Stomach (tissue), 9 donors: ENCODE results near the gene AUH. TPM values are rescaled to one million over a fixed set of nuclear protein-coding genes. Genes with fewer than 3 reads are reported as not detected.
"Not testable (repeated sequence)": the region's sequence is repeated elsewhere in the genome, so short reads cannot be mapped to it uniquely, and the experiment has no call there.

Experiments
- DNase-seq, 2 donors: peaks; one replicate each; pipeline versions ENCODE4 v3.0.0 to v3.0.0-alpha.2; 2013 to 2019
- H3K27ac ChIP-seq, 5 donors: fragments of 200-600 bp in 4 of 5; sonication (generic) in 4 of 5; one replicate each; pipeline ENCODE4 v1.5.1; 2013 to 2019; ENCODE audit warnings: mild to moderate bottlenecking in 1 of 5, moderate library complexity in 1 of 5
- H3K27me3 ChIP-seq, 3 donors: fragments of 200-600 bp; sonication (generic); one replicate each; pipeline ENCODE4 v1.5.1; 2017 to 2019; ENCODE audit warnings: mixed run types in 1 of 3
- H3K36me3 ChIP-seq, 4 donors: fragments of 200-600 bp; sonication (generic); 1 replicate in 3 of 4; 2 replicates in 1 of 4; pipeline ENCODE4 v1.5.1; 2016 to 2019
- H3K4me1 ChIP-seq, 4 donors: fragments of 200-600 bp; sonication (generic); one replicate each; pipeline ENCODE4 v1.5.1; 2016 to 2019
- H3K4me3 ChIP-seq, 4 donors: fragments of 200-600 bp; sonication (generic) in 3 of 4; one replicate each; pipeline ENCODE4 v1.5.1; 2016 to 2019; ENCODE audit warnings: mild to moderate bottlenecking in 1 of 4
- H3K9me3 ChIP-seq, 4 donors: fragments of 200-600 bp; sonication (generic); one replicate each; pipeline ENCODE4 v1.5.1; 2016 to 2019
- EP300 ChIP-seq: sonication (generic); formaldehyde crosslinking; IDR thresholded peaks from one replicate; pipeline ENCODE4 v1.6.1; 2017; ENCODE audit warnings: antibody characterized with exemption
- POLR2A ChIP-seq, 4 donors: fragments of 450-650 bp; IDR thresholded peaks; one replicate each; pipeline ENCODE4 v1.6.1; 2016; ENCODE audit warnings: antibody characterized with exemption in 4 of 4, control low read depth in 2 of 4, mild to moderate bottlenecking in 1 of 4, moderate library complexity in 1 of 4
- POLR2AphosphoS5 ChIP-seq, 3 donors: sonication (generic); formaldehyde crosslinking; IDR thresholded peaks; one replicate each; pipeline ENCODE4 v1.6.1; 2016; ENCODE audit warnings: antibody characterized with exemption in 3 of 3
- WGBS, 5 donors: extraction: QIAGEN DNeasy Blood & Tissue Kit in 3 of 5; methylation state at CpG; one replicate each; pipeline versions ENCODE4 v1.1.5 to v1.1.7; 2013 to 2018; 5-methylcytosine and 5-hydroxymethylcytosine counted together
- intact Hi-C: fragments of 100-400 bp; cut with DNase I; formaldehyde crosslinking; loops from one replicate; pipeline ENCODE4 v1.15.1; 2023; ENCODE audit warnings: low total_unique reads
- polyA plus RNA-seq, 3 donors: library from polyadenylated mRNA; stranded (reverse); fragments of 200-250 nt; gene quantifications; one replicate each; pipeline ENCODE4 v1.2.3, GENCODE V29; 2013
- total RNA-seq, 5 donors: library from RNA; depleted of rRNA; stranded (reverse); fragments of >200 nt; gene quantifications; one replicate each; pipeline versions ENCODE4 v1.1.0 to v1.2.3, GENCODE V29; 2014 to 2016
- TF ChIP-seq, protein P1 (sequence below), 7 experiments: fragments of 450-650 bp in 4 of 7; fragments of 200-600 bp in 3 of 7; sonication (generic) in 3 of 7; IDR thresholded peaks; one replicate each; pipeline ENCODE4 v1.5.1; 2016 to 2019; ENCODE audit warnings: antibody characterized with exemption in 7 of 7, control low read depth in 2 of 7, mild to moderate bottlenecking in 1 of 7
- donor health status: healthy with polysubstance abuse.
- donor health status: Bipolar disorder and iron deficiency.
- donor health status: healthy.

Gene AUH
- total and polyA plus RNA-seq, 8 donors = 5.8 to 331 (median 24.5) TPM

DNA sequence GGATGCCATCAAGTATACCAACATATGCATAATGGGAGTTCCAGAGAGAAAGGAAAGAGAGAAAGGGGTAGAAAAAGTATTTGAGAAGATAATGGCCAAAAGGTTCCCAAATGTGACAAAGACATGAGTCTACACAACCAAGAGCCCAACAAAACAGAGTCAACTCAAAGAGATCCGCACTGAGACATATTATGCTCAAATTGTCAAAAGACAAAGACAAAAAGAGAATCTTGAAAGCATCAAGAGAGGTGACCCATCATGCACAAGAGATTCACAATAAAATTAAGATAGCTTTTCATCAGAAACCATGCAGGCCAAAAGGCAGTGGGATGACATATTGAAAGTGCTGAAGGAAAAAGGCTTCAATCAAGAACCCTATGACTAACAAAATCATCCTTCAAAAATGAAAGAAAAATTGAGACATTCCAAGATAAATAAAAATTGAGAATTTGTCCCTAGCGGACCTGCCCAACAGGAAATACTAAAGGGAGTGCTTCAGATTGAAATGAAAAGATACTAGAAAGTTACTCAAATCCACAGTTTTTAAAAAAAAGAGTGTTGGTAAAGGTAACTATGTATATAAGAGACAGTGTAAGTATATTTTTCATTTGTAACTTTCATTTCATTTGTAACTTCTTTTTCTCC, 160.9 kb downstream of the AUH start:
- intact Hi-C loops = no loop called here
- peaks cover 12 to 45% (median 34%) of the 10 kb centered on the region in 4 donors for H3K4me1 ChIP-seq
- TF ChIP-seq, protein P1, sequence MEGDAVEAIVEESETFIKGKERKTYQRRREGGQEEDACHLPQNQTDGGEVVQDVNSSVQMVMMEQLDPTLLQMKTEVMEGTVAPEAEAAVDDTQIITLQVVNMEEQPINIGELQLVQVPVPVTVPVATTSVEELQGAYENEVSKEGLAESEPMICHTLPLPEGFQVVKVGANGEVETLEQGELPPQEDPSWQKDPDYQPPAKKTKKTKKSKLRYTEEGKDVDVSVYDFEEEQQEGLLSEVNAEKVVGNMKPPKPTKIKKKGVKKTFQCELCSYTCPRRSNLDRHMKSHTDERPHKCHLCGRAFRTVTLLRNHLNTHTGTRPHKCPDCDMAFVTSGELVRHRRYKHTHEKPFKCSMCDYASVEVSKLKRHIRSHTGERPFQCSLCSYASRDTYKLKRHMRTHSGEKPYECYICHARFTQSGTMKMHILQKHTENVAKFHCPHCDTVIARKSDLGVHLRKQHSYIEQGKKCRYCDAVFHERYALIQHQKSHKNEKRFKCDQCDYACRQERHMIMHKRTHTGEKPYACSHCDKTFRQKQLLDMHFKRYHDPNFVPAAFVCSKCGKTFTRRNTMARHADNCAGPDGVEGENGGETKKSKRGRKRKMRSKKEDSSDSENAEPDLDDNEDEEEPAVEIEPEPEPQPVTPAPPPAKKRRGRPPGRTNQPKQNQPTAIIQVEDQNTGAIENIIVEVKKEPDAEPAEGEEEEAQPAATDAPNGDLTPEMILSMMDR (IDR thresholded peaks at IDR 0.05) = no peak
- TF ChIP-seq POLR2A (IDR thresholded peaks at IDR 0.05) (no peak), EP300 (no peak), POLR2AphosphoS5 (IDR thresholded peaks at IDR 0.05) (no peak)
- 90 to 97% (median 96%) methylated on average over 2 of the region's 2 CpGs for WGBS, 5 donors
- no peak overlapping the region for H3K4me3 ChIP-seq
- H3K27ac ChIP-seq = no peak overlapping the region
- no peak for DNase-seq
- no peaks in the 10 kb centered on the region for H3K36me3 ChIP-seq
- H3K9me3 ChIP-seq = peaks cover 0 to 9% (median 3%) of the 10 kb centered on the region in 4 donors
- H3K27me3 ChIP-seq = no peaks in the 10 kb centered on the region

DNA sequence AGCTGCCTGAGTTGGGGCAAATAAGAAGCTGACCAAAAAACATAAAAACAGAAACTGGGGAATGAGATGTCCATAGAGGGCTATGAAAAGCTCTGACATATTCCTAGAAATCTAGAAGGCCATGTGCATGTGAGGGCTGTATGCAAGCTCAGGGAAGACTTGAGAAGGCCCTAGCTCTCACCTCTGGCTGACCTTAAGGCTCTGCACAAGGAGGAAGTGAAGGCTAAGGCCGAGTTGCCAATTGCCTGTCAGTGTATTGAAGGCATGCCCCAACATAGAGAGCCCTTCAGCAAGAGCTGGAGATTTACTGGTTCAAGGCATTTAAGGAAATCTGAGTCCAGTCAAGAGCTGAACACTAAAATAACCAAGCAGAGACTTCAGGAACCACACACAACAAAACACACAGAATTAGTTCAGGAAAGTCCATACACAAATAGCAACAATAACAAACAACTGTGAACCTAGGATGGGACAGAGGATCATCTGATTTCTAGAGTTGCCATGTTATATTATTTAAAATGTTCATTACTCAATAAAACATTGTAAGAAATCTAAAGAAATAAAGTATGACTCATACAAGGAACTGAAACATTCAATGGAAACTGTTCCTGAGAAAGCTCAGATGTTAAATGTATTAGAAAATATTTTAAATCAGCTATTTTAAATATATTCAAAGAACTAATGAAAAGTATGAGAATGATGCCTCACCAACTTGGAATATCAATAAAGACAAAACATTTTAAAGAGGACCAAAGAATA, 161.8 kb downstream of the AUH start:
- H3K4me3 ChIP-seq = no peak overlapping the region
- peaks cover 21 to 54% (median 42%) of the 10 kb centered on the region in 4 donors for H3K4me1 ChIP-seq
- peak overlapping the region in 3 of 5 donors; percentile 30 to 99 (median 36) for H3K27ac ChIP-seq
- no peaks in the 10 kb centered on the region for H3K36me3 ChIP-seq
- DNase-seq = no peak
- TF ChIP-seq EP300 (no peak), POLR2AphosphoS5 (IDR thresholded peaks at IDR 0.05) (no peak)
- TF ChIP-seq, protein P1 (IDR thresholded peaks at IDR 0.05) = no peak
- 47 to 83% (median 57%) methylated on average over 1 of the region's 1 CpG for WGBS, 5 donors
- H3K9me3 ChIP-seq = peaks cover 0 to 9% (median 3%) of the 10 kb centered on the region in 4 donors
- no peaks in the 10 kb centered on the region for H3K27me3 ChIP-seq
- intact Hi-C loops = no loop called here

DNA sequence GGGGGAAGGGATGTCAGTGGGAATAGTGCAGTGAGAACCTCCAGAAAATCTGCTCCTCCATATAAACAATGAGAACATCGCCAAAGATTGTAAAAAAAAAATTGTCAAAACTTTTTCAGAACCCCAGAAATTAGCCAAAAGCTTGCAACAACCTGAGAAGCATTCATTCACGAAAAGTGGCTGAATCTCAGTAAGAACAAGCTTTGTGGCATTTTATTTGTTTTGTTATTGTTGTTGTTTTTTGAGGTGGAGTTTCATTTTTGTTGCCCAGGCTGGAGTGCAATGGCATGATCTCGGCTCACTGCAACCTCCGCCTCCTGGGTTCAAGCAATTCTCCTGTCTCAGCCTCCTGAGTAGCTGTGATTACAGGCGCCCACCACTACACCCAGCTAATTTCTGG, 162.8 kb downstream of the AUH start:
- Histone ChIP-seq H3K27ac (peak overlapping the region in 4 of 5 donors; percentile 96 to 99 (median 99)), H3K4me1 (peaks cover 28 to 65% (median 52%) of the 10 kb centered on the region in 4 donors)
- H3K4me3 ChIP-seq, DNase-seq, H3K27me3 ChIP-seq, H3K36me3 ChIP-seq, H3K9me3 ChIP-seq, intact Hi-C loops: not testable (repeated sequence)
- 95 to 99% (median 96%) methylated on average over 5 of the region's 5 CpGs for WGBS, 5 donors

DNA sequence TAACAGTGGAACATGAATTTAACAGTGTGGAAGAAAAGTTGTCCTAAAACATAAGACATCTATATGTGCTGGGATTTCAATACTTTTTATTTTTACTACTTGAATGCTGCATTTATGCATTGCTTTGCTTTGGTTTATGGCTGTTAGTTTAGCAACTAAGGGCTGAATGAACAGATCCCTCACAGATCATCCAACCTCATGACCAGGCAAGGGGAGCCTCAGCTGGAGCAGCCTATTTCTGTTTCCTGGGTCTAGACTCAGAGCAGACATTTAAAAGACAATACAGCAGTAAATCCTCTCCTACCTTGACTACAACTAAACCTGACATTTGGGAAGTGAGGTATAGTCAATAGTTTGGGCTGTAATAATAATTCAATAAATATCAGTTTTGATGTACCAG, 163.3 kb downstream of the AUH start:
- DNase-seq = no peak
- H3K4me1 ChIP-seq = peaks cover 28 to 67% (median 54%) of the 10 kb centered on the region in 4 donors
- H3K4me3 ChIP-seq = no peak overlapping the region
- intact Hi-C loops = no loop called here
- H3K36me3 ChIP-seq = no peaks in the 10 kb centered on the region
- no peaks in the 10 kb centered on the region for H3K27me3 ChIP-seq
- TF ChIP-seq POLR2A (IDR thresholded peaks at IDR 0.05) = no peak
- no peak for TF ChIP-seq POLR2AphosphoS5 (IDR thresholded peaks at IDR 0.05)
- TF ChIP-seq EP300 = no peak
- H3K27ac ChIP-seq = peak overlapping the region in 4 of 5 donors; percentile 96 to 99 (median 99)
- H3K9me3 ChIP-seq = peaks cover 0 to 9% (median 3%) of the 10 kb centered on the region in 4 donors

DNA sequence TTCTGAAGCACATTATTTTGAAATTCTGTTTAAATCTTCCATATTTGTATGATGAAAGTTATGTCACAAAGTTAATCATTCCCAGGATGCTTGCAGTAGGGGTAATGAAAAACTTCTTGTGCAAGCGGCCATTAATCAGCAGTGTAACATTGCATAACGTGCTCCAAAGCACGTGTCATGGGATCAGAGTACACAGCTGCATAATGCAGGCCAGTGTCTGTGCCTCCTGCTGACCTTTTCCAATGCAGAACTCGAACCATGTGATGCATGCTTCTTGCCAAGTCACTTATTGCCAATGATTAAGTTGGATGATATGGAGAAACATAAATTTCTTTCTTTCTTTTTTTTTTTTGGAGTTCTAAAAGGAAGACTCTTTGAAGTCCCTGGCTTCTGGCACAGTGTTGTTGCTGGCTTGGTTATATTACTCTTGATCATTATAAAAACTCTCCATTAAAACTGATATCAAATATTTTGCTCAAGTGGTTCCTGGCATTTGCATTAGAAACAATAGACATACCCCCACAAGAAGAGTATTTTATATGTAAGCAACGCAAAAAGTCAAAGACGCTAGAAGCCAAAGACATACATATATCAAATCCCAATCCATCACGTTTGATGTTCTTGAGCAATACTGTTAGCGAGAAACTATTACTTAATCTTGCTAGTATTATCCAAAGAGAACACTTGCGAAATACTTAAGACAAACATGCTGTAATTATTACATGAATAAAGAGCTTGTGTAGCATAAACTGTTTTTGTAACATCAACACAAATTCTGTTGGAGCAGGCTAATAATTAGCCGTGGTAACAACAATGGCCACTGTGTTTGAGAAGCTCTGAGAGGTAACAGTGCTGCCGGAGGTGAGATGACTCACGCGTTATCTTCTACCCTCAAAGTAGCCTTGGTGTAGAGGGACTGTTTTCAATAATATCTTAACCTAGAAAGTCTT, 164.2 kb downstream of the AUH start:
- Histone ChIP-seq H3K27ac (peak overlapping the region; percentile 57 to 99 (median 99)), H3K9me3 (peaks cover 0 to 4% (median 0%) of the 10 kb centered on the region in 4 donors), H3K4me3 (no peak overlapping the region), H3K27me3 (no peaks in the 10 kb centered on the region), H3K4me1 (peaks cover 30 to 73% (median 59%) of the 10 kb centered on the region in 4 donors), H3K36me3 (no peaks in the 10 kb centered on the region)
- 20 to 30% (median 22%) methylated on average over 13 of the region's 13 CpGs for WGBS, 5 donors
- intact Hi-C loops = no loop called here
- peak; percentile 86 to 97 for DNase-seq
- peak; percentile 95 for TF ChIP-seq EP300
- TF ChIP-seq, protein P1 (IDR thresholded peaks at IDR 0.05) = no peak
- peak; percentile 98 to 100 (median 100) for TF ChIP-seq POLR2AphosphoS5 (IDR thresholded peaks at IDR 0.05)
- no peak for TF ChIP-seq POLR2A (IDR thresholded peaks at IDR 0.05)
